Measurements from ENCODE around the gene GSG1L. TPM values are rescaled to one million over a fixed set of nuclear protein-coding genes. Genes with fewer than 3 reads are reported as not detected.

The GSG1L gene
- total and polyA plus RNA-seq, 4 donors = 0.14 to 1.3 (median 0.24) TPM

DNA sequence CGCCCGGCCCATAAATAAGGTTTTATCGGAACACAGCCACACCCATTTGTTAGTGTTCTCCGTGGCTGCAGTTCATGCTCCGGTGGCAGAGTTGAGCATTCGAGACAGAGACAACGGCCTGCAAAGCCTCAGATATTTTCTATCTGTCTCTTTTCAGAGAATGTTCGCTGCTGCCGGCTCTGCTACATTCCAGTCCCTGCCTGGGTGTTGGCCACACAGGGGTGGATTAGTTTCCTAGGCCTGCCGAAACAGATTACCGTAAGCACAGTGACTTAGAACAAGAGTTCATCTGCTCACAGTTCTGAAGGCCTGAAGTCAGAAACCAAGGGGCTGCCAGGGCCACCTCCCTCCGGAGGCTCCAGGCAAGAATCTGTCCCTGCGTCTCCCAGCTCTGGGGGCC is 19.1 kb upstream of the GSG1L start:
- DNase-seq (no peak), ATAC-seq (ENCODE audit: insufficient read depth, low FRiP score) (no peak)
- TF ChIP-seq, protein P1, sequence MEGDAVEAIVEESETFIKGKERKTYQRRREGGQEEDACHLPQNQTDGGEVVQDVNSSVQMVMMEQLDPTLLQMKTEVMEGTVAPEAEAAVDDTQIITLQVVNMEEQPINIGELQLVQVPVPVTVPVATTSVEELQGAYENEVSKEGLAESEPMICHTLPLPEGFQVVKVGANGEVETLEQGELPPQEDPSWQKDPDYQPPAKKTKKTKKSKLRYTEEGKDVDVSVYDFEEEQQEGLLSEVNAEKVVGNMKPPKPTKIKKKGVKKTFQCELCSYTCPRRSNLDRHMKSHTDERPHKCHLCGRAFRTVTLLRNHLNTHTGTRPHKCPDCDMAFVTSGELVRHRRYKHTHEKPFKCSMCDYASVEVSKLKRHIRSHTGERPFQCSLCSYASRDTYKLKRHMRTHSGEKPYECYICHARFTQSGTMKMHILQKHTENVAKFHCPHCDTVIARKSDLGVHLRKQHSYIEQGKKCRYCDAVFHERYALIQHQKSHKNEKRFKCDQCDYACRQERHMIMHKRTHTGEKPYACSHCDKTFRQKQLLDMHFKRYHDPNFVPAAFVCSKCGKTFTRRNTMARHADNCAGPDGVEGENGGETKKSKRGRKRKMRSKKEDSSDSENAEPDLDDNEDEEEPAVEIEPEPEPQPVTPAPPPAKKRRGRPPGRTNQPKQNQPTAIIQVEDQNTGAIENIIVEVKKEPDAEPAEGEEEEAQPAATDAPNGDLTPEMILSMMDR (IDR thresholded peaks at IDR 0.05; ENCODE audit: control extremely low read depth, extremely low read depth) = no peak
- no peaks in the 10 kb centered on the region for H3K27me3 ChIP-seq (ENCODE audit: control insufficient read depth in 3 of 3, insufficient read depth in 3 of 3, low read length in 2 of 3)
- no peaks in the 10 kb centered on the region for H3K36me3 ChIP-seq (ENCODE audit: control insufficient read depth in 4 of 4, insufficient read depth in 4 of 4, low read length in 4 of 4)
- H3K9me3 ChIP-seq (ENCODE audit: control insufficient read depth in 4 of 4, insufficient read depth in 3 of 4, low read length in 3 of 4) = peaks cover 0 to 3% (median 0%) of the 10 kb centered on the region in 4 donors
- H3K4me3 ChIP-seq = no peak overlapping the region
- no peaks in the 10 kb centered on the region for H3K4me1 ChIP-seq (ENCODE audit: control insufficient read depth in 5 of 5, insufficient read depth in 5 of 5, low read length in 5 of 5)
- no peak overlapping the region for H3K9ac ChIP-seq (ENCODE audit: insufficient read depth in 1 of 2, low read length in 2 of 2)
- no peak overlapping the region for H3K27ac ChIP-seq (ENCODE audit: low read depth in 1 of 2, low read length in 1 of 2)
- WGBS, 2 donors = 81 to 93% methylated on average over 13 of the region's 13 CpGs

DNA sequence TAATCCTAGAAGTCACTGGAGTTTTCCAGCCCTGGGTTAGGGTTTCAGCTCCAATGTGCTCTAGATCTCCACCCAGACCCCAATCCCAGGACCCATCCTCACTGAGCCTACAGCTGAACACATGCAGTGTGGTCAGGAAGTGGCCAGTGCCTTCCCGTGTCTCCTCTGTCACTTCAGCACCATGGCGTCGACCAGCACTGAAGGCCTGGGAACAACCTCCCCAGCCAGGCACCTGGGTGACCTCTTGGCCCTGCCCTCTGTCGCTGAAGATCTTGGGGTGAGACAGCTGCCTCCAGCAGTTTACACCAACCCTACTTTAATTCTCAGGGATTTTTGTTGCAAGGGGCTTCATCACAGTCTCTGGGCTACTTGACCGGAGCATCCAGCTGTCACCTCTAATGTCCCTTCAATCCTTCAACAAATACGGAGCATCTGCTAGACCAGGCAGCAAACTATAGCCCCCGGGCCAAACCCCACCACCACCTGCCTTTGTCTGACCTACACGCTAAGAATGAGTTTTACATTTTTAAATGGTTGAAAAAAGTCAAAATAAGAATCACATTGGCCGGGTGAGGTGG is 18.0 kb upstream of the GSG1L start:
- H3K36me3 ChIP-seq (ENCODE audit: control insufficient read depth in 4 of 4, insufficient read depth in 4 of 4, low read length in 4 of 4) = no peaks in the 10 kb centered on the region
- H3K4me1 ChIP-seq (ENCODE audit: control insufficient read depth in 5 of 5, insufficient read depth in 5 of 5, low read length in 5 of 5) = no peaks in the 10 kb centered on the region
- peaks cover 0 to 1% (median 0%) of the 10 kb centered on the region in 4 donors for H3K9me3 ChIP-seq (ENCODE audit: control insufficient read depth in 4 of 4, insufficient read depth in 3 of 4, low read length in 3 of 4)
- TF ChIP-seq, protein P1 (IDR thresholded peaks at IDR 0.05; ENCODE audit: control extremely low read depth, extremely low read depth) = no peak
- no peak overlapping the region for H3K4me3 ChIP-seq
- no peak for DNase-seq
- no peak for ATAC-seq (ENCODE audit: insufficient read depth, low FRiP score)
- H3K9ac ChIP-seq (ENCODE audit: insufficient read depth in 1 of 2, low read length in 2 of 2) = no peak overlapping the region
- no peaks in the 10 kb centered on the region for H3K27me3 ChIP-seq (ENCODE audit: control insufficient read depth in 3 of 3, insufficient read depth in 3 of 3, low read length in 2 of 3)
- WGBS, 2 donors = 78 to 84% methylated on average over 9 of the region's 9 CpGs
- no peak overlapping the region for H3K27ac ChIP-seq (ENCODE audit: low read depth in 1 of 2, low read length in 1 of 2)

DNA sequence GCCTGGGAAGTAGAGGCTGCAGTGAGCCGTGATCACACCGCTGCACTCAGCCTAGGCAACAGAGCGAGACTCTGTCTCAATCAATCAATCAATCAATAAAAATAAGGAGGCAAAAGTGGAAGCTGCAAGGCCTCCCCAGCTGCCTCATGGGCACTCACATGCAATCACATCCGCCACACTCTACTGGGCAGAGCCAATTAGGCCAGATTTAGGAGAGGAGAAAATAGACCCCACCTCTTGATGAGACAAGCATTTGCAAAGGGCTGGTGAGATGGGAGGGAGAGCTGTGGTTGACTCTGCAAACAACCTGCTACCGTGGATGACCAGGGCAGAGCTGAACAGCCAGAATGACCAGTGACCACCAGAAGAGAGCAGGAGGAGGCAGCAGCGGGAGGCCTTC is 14.7 kb upstream of the GSG1L start:
- no peak for ATAC-seq (ENCODE audit: insufficient read depth, low FRiP score)
- H3K4me1 ChIP-seq (ENCODE audit: control insufficient read depth in 5 of 5, insufficient read depth in 5 of 5, low read length in 5 of 5) = no peaks in the 10 kb centered on the region
- TF ChIP-seq, protein P1 (IDR thresholded peaks at IDR 0.05; ENCODE audit: control extremely low read depth, extremely low read depth) = no peak

DNA sequence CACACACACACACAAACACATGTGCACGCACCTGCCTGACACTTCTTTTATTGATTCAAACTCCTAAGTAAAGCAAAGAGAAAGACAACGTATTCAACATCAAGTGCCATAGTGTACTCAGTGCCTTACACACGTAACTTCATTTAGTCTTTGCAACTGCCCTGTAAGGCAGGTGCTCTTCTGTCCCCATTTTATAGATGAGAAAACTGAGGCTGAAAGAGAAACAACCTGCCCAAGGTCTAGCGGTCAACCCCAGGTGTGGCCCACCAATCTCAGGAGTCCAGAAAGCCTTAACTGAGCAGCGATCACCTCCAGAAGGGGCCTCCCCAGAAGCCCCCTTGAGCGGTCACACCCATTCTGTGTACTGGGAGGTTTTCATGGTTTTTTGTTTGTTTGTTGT is 10.3 kb upstream of the GSG1L start:
- TF ChIP-seq, protein P1 (IDR thresholded peaks at IDR 0.05; ENCODE audit: control extremely low read depth, extremely low read depth) = no peak
- H3K9ac ChIP-seq (ENCODE audit: insufficient read depth in 1 of 2, low read length in 2 of 2) = no peak overlapping the region
- DNase-seq (no peak), ATAC-seq (ENCODE audit: insufficient read depth, low FRiP score) (no peak)
- H3K27ac ChIP-seq (ENCODE audit: low read depth in 1 of 2, low read length in 1 of 2) = no peak overlapping the region
- 89 to 93% methylated on average over 6 of the region's 6 CpGs for WGBS, 2 donors
- H3K27me3 ChIP-seq (ENCODE audit: control insufficient read depth in 3 of 3, insufficient read depth in 3 of 3, low read length in 2 of 3) = no peaks in the 10 kb centered on the region
- H3K4me3 ChIP-seq = no peak overlapping the region
- H3K4me1 ChIP-seq (ENCODE audit: control insufficient read depth in 5 of 5, insufficient read depth in 5 of 5, low read length in 5 of 5) = no peaks in the 10 kb centered on the region
- peaks cover 0 to 3% (median 0%) of the 10 kb centered on the region in 4 donors for H3K9me3 ChIP-seq (ENCODE audit: control insufficient read depth in 4 of 4, insufficient read depth in 3 of 4, low read length in 3 of 4)
- no peaks in the 10 kb centered on the region for H3K36me3 ChIP-seq (ENCODE audit: control insufficient read depth in 4 of 4, insufficient read depth in 4 of 4, low read length in 4 of 4)

More for the DNA sequence above, 14.7 kb upstream of the GSG1L start:
- Histone ChIP-seq H3K9ac (ENCODE audit: insufficient read depth in 1 of 2, low read length in 2 of 2) (no peak overlapping the region), H3K27ac (ENCODE audit: low read depth in 1 of 2, low read length in 1 of 2) (no peak overlapping the region), H3K36me3 (ENCODE audit: control insufficient read depth in 4 of 4, insufficient read depth in 4 of 4, low read length in 4 of 4) (no peaks in the 10 kb centered on the region), H3K27me3 (ENCODE audit: control insufficient read depth in 3 of 3, insufficient read depth in 3 of 3, low read length in 2 of 3) (no peaks in the 10 kb centered on the region), H3K9me3 (ENCODE audit: control insufficient read depth in 4 of 4, insufficient read depth in 3 of 4, low read length in 3 of 4) (peaks cover 0 to 3% (median 0%) of the 10 kb centered on the region in 4 donors), H3K4me3 (no peak overlapping the region)
- 89 to 96% methylated on average over 6 of the region's 6 CpGs for WGBS, 2 donors
- DNase-seq = no peak
